Mesendoderm (in vitro differentiated cells): ENCODE measurements around the gene ZCWPW1.
"Not testable (repeated sequence)": the region's sequence is repeated elsewhere in the genome, so short reads cannot be mapped to it uniquely, and the experiment has no call there.

Experiments used
- DNase-seq: peaks from one replicate; pipeline ENCODE4 v3.0.0; 2013
- H2AK5ac ChIP-seq: 2 replicates; pipeline ENCODE4 v1.6.1; 2013; ENCODE audit warnings: low read length, inconsistent platforms
- H2BK120ac ChIP-seq: 2 replicates; pipeline ENCODE4 v1.6.1; 2013; ENCODE audit warnings: low read depth, mild to moderate bottlenecking, low read length, moderate library complexity, mixed read lengths
- H2BK15ac ChIP-seq: replicated peaks from 2 replicates; pipeline ENCODE4 v1.6.1; 2013; ENCODE audit warnings: low read depth, mild to moderate bottlenecking, moderate library complexity
- H2BK5ac ChIP-seq: 2 replicates; pipeline ENCODE4 v1.6.1; 2013; ENCODE audit warnings: low read length, inconsistent platforms
- H3K18ac ChIP-seq: 2 replicates; pipeline ENCODE4 v1.6.1; 2013; ENCODE audit warnings: mild to moderate bottlenecking, low read length, mixed read lengths
- H3K23ac ChIP-seq: one replicate; pipeline ENCODE4 v1.6.1; 2013; ENCODE audit warnings: low read length
- H3K27ac ChIP-seq: 2 replicates; pipeline ENCODE4 v1.5.1; 2013; ENCODE audit warnings: low read depth, mild to moderate bottlenecking, inconsistent platforms, low read length, moderate library complexity
- H3K27me3 ChIP-seq: 2 replicates; pipeline ENCODE4 v1.6.1; 2013; ENCODE audit warnings: low read length, control low read depth, mild to moderate bottlenecking, inconsistent platforms; ENCODE audit not compliant: insufficient read depth, poor library complexity
- H3K36me3 ChIP-seq: 2 replicates; pipeline ENCODE4 v1.6.1; 2013; ENCODE audit warnings: low read length, inconsistent platforms; ENCODE audit not compliant: control insufficient read depth, insufficient read depth
- H3K4ac ChIP-seq: one replicate; pipeline ENCODE4 v1.6.1; 2013; ENCODE audit warnings: low read depth, mild to moderate bottlenecking, low read length, moderate library complexity
- H3K4me1 ChIP-seq: 2 replicates; pipeline ENCODE4 v1.6.1; 2013; ENCODE audit warnings: low read depth, low read length, inconsistent platforms; ENCODE audit not compliant: control insufficient read depth
- H3K4me2 ChIP-seq: 2 replicates; pipeline ENCODE4 v1.6.1; 2013; ENCODE audit warnings: low read length
- H3K4me3 ChIP-seq: 2 replicates; pipeline ENCODE4 v1.5.1; 2013; ENCODE audit warnings: mild to moderate bottlenecking, low read length
- H3K56ac ChIP-seq: one replicate; pipeline ENCODE4 v1.6.1; 2013; ENCODE audit warnings: low read length
- H3K79me1 ChIP-seq: 2 replicates; pipeline ENCODE4 v1.6.1; 2013; ENCODE audit warnings: low read length, inconsistent platforms
- H3K79me2 ChIP-seq: 2 replicates; pipeline ENCODE4 v1.6.1; 2013; ENCODE audit warnings: mild to moderate bottlenecking, low read length; ENCODE audit not compliant: control insufficient read depth, insufficient read depth
- H3K9ac ChIP-seq: 2 replicates; pipeline ENCODE4 v1.6.1; 2013; ENCODE audit warnings: low read length, inconsistent platforms
- H4K5ac ChIP-seq: one replicate; pipeline ENCODE4 v1.6.1; 2013; ENCODE audit warnings: low read length
- H4K8ac ChIP-seq: one replicate; pipeline ENCODE4 v1.6.1; 2013; ENCODE audit warnings: low read depth, mild to moderate bottlenecking, control low read depth, low read length, moderate library complexity
- WGBS: extraction: QIAGEN DNeasy Blood & Tissue Kit; methylation state at CpG from one replicate; pipeline ENCODE4 v1.1.7; 2013; ENCODE audit warnings: low lambda C conversion rate, missing lambda C conversion rate; ENCODE audit not compliant: insufficient coverage; ENCODE audit errors: extremely low coverage; 5-methylcytosine and 5-hydroxymethylcytosine counted together

The ZCWPW1 gene

DNA sequence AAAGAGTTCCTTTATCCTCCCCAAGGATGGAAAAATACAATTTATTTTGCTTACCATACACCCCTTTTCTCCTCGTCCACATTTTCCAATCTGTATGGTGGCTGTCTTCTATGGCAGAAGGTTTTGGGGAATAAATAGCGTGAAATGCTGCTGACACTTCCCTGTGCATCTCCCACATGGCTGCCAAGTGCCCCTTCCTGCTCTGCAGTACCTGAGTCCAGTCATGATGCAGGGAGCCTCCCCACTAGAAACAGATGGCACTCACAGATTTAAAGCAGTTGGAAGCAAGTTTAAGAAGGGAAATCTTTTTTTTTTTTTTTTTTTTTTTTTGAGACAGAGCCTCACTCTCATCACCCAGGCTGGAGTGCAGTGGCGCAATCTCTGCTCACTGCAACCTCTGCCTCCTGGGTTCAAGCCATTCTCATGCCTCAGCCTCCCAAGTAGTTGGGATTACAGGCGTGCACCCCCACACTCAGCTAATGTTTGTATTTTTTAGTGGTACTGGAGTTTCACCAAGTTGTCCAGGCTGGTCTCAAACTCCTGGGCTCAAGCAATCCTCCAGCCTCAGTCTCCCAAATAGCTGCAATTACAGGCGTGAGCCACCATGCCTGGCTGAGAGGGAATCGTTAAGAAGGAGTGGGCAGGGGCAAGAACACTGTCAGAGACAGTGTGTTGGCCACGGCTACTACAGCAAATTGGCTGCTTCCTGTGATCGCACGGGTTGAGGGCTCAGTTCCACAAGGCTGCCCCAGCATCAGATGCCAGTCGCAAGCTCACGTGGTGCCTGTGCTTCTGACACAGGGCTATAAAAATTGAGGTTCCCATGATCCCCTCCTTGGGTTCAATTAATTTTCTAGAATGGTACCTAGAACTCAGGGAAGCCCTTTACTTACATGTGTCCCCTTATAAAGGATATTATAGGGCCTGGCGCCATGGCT is 60.6 kb downstream of the ZCWPW1 start:
- Histone ChIP-seq H4K8ac (no peak overlapping the region), H3K18ac (no peak overlapping the region), H3K27me3 (no peaks in the 10 kb centered on the region), H3K23ac (no peak overlapping the region), H3K36me3 (no peaks in the 10 kb centered on the region), H4K5ac (no peak overlapping the region), H3K79me1 (no peaks in the 10 kb centered on the region), H2AK5ac (no peak overlapping the region), H3K4me3 (no peak overlapping the region), H3K27ac (no peak overlapping the region), H3K79me2 (no peaks in the 10 kb centered on the region), H3K56ac (no peak overlapping the region), H3K4ac (no peak overlapping the region), H3K9ac (no peak overlapping the region), H2BK120ac (no peak overlapping the region), H3K4me1 (no peaks in the 10 kb centered on the region), H2BK15ac (no peak overlapping the region), H3K4me2 (no peak overlapping the region), H2BK5ac (no peak overlapping the region)
- DNase-seq = no peak
- no CpG with 5 or more reads among the region's 12 CpGs for WGBS

DNA sequence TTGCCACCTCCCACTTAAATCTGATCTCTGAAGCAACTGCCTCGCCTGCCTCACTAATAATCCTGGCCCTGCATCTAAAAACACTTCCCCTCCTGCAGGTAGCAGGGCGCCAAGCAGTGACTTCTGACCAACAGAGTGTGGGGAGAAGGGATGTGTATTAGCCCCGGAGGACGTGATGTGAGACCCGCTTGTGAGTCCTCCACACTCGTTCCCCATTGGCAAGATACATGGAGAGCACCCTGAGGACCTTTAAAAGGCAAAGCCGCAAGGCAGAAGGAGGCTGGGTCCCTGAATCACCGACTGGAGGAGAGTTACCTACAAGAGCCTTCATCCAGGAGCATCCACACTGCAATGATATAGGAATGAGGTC is 61.3 kb downstream of the ZCWPW1 start:
- Histone ChIP-seq H4K5ac (no peak overlapping the region), H3K79me2 (no peaks in the 10 kb centered on the region), H3K9ac (no peak overlapping the region), H3K4me1 (no peaks in the 10 kb centered on the region), H3K27ac (no peak overlapping the region), H4K8ac (no peak overlapping the region), H3K4me3 (no peak overlapping the region), H2AK5ac (no peak overlapping the region), H2BK120ac (no peak overlapping the region), H3K27me3 (no peaks in the 10 kb centered on the region), H3K79me1 (no peaks in the 10 kb centered on the region), H3K23ac (no peak overlapping the region), H2BK15ac (no peak overlapping the region), H3K4me2 (no peak overlapping the region), H3K56ac (no peak overlapping the region), H2BK5ac (no peak overlapping the region), H3K4ac (no peak overlapping the region), H3K18ac (no peak overlapping the region), H3K36me3 (peaks cover 1% of the 10 kb centered on the region)
- DNase-seq = peak; percentile 15
- no CpG with 5 or more reads among the region's 8 CpGs for WGBS

GRCh38 chr7:100366411-100367250 is 61.9 kb downstream of the ZCWPW1 start:
- H3K27ac ChIP-seq = no peak overlapping the region
- H2BK15ac ChIP-seq = no peak overlapping the region
- H3K23ac ChIP-seq = no peak overlapping the region
- no peak overlapping the region for H3K4me2 ChIP-seq
- H2BK5ac ChIP-seq = no peak overlapping the region
- no peak for DNase-seq
- no peaks in the 10 kb centered on the region for H3K4me1 ChIP-seq
- H3K27me3 ChIP-seq = no peaks in the 10 kb centered on the region
- H4K5ac ChIP-seq = no peak overlapping the region
- no peak overlapping the region for H3K56ac ChIP-seq
- no peak overlapping the region for H2BK120ac ChIP-seq
- H3K9ac ChIP-seq = no peak overlapping the region
- peaks cover 4% of the 10 kb centered on the region for H3K36me3 ChIP-seq
- no peak overlapping the region for H3K4ac ChIP-seq
- WGBS = no CpG with 5 or more reads among the region's 16 CpGs
- no peak overlapping the region for H3K4me3 ChIP-seq
- no peak overlapping the region for H4K8ac ChIP-seq
- no peaks in the 10 kb centered on the region for H3K79me1 ChIP-seq
- no peak overlapping the region for H3K18ac ChIP-seq
- no peaks in the 10 kb centered on the region for H3K79me2 ChIP-seq
- H2AK5ac ChIP-seq = no peak overlapping the region

DNA sequence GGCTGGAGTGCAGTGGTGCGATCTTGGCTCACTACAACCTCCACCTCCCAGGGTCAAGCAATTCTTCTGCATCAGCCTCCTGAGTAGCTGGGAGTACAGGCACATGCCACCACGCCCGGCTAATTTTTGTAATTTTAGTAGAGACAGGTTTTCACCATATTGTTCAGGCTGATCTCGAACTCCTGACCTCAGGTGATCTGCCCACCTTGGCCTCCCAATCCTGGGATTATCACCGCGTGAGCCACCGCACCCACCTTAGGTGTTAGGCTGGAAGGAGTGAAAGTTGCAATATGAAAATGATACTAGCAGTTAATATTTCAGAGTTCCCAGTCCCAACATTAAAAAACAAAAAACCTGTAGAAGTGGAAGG is 62.5 kb downstream of the ZCWPW1 start:
- H3K56ac ChIP-seq, H3K79me2 ChIP-seq, H3K79me1 ChIP-seq, H4K8ac ChIP-seq, H3K18ac ChIP-seq, H2BK15ac ChIP-seq, H3K4me2 ChIP-seq, H3K36me3 ChIP-seq, H3K23ac ChIP-seq, H2BK5ac ChIP-seq, H3K9ac ChIP-seq, H2BK120ac ChIP-seq, DNase-seq, H3K27me3 ChIP-seq, H4K5ac ChIP-seq, H3K4ac ChIP-seq, H3K4me1 ChIP-seq, H3K27ac ChIP-seq, H2AK5ac ChIP-seq, H3K4me3 ChIP-seq: not testable (repeated sequence)
- no CpG with 5 or more reads among the region's 7 CpGs for WGBS

DNA sequence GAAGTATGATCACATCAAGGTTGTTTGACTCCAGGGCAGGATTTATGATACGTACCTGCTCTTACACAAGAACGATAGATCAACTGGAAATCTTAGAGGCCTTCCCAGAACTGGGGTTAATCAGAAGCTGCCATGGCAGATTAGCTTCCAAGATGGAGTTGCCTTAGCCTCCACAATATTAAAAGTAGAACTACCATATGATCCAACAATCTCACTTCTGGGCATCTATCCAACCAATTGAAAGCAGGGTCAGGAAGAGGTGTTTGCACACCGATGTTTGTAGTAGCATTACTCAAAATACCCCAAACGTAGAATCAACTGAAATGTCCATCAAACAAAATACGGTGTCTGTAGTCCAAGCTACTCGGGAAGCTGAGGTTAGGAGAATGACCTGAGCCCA is 64.0 kb downstream of the ZCWPW1 start:
- Histone ChIP-seq H3K4me3 (no peak overlapping the region), H3K79me2 (no peaks in the 10 kb centered on the region), H4K5ac (no peak overlapping the region), H2BK5ac (no peak overlapping the region), H3K4me1 (no peaks in the 10 kb centered on the region), H3K4me2 (no peak overlapping the region), H3K18ac (no peak overlapping the region), H3K4ac (no peak overlapping the region), H2AK5ac (no peak overlapping the region), H3K36me3 (peaks cover 9% of the 10 kb centered on the region), H3K23ac (no peak overlapping the region), H3K27me3 (no peaks in the 10 kb centered on the region), H4K8ac (no peak overlapping the region), H3K9ac (no peak overlapping the region), H2BK15ac (no peak overlapping the region), H3K27ac (no peak overlapping the region), H3K79me1 (no peaks in the 10 kb centered on the region), H3K56ac (no peak overlapping the region), H2BK120ac (no peak overlapping the region)
- no CpG with 5 or more reads among the region's 6 CpGs for WGBS
- DNase-seq = no peak
